TTC549 (cell line): Measurements from ENCODE around the gene SLC6A13.
"Not testable (repeated sequence)": the region's sequence is repeated elsewhere in the genome, so short reads cannot be mapped to it uniquely, and the experiment has no call there.

Experiments used
- FAIRE-seq: peaks from 2 replicates; lab custom pipeline; 2012; peaks lifted over from hg19 to GRCh38; lab: Jason Lieb, UNC

Gene SLC6A13

DNA sequence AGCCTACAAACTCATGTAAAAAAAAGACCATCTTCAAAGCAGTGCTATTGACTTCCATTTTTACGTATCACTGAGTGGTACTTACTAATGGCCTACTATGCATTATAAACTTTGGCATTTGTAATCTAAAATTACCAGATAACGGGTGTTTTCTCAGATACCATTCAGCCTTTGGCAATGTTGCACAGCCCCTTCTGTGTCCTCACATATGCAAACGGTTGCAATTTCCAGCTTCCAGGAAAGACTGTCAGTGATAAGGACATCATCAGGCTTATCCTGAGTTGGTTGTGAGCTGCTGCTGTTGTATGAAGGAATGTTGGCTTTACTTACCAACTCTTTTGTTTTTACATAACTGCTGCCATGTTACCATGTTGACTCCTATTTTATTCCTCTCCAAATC is 1.6 kb upstream of the SLC6A13 start:
- FAIRE-seq: no peak

DNA sequence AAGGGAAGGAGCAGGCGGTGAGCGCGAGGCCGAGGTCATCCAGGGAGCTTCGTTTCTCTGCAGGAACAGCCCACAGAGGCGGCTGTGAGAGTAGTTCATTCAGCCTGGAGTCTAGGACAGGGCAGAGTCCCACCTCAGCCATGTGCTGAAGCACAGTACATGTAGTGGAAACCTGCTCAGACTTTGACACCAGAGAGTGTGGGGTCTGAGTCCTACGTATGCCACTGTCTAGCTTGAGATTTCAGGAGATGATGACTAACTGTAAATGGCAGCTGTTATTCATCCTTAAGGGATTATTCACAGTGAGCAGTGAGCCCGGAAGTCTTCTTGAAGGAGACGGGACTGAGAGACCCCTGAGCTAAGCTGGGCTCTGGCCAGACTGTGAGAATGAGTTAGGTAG is 938 bp upstream of the SLC6A13 start:
- FAIRE-seq: no peak

DNA sequence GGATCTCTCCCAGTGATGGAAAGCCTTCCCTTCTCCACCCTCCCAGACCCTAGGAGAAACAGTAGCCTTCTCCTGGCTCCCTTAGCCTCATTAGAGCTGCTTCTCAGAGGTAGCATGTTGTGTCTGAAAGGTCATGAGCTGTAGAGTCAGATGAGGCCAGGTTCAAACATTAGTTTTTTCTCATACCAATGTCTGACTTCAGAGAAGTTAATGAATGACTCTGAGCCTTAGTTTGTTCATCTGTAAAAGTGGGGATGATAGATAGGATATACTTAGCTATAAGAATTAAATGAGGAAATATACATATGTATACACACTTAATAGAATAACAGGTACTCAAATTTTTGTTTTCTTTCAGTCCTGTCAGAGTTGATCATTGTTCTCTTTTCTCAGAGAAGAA is 523 bp downstream of the SLC6A13 start:
- FAIRE-seq: no peak

GRCh38 chr12:257521-258321 is 4.9 kb downstream of the SLC6A13 start:
- no peak for FAIRE-seq

- no peak for FAIRE-seq
These were observed 5.7 kb downstream of the SLC6A13 start for GRCh38 chr12:256958-257357.

- no peak for FAIRE-seq
These were observed 6.4 kb downstream of the SLC6A13 start for GRCh38 chr12:256225-256624.

- FAIRE-seq: no peak
These were observed 7.7 kb downstream of the SLC6A13 start for GRCh38 chr12:254912-255311.

DNA sequence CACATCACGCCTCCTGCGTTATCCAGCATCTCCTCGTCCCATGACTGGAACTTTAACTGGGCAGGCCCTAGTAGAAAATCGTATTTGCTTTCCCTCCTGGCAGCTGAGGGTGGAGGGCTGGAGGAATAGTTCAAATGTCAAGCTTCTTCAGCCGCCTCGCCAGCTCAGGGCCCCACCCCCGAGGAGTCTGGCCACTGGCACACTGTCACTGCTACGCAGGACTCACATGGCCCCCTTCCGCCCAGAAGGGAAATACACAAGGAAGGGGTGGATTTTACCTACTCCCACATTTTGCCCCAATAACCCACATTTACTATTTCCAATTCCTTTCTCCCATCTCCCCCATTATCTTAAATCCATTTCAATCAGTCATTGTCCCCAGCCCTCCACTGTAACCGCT is 8.6 kb downstream of the SLC6A13 start:
- FAIRE-seq: no peak

DNA sequence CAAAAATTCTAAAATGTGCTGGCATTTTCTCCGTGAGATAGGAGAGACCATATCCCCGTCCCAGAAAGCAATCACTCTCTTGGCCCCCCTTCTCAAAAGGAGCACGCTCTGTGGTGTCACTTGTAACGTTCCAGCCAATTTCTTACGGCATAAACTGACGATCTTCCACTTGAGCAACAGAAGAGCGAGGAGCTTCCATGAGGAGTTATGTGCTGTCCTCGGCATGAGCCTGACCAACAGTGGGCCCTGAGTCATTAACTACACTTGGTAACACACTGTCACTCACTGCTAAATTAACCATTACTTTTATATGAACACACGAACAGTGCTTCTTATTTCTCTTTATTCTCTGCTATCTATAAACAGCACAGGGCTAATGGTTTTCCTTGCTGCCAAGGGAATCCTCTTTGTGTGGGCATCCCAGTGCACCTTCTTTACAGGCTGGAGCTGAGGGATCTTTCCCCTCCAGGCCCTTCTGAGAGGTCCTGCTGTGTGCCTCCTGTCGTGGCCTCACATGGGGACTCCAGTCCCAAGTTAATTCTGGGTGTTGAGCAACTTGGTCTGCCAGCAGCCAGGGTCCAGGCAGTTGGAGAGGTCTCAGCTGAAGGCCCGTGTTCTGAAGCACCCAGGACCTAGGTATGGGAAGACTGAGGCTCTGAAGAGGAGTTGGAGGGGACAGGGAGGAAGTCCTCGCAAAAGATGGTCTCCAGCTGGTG is 9.4 kb downstream of the SLC6A13 start:
- no peak for FAIRE-seq

- no peak for FAIRE-seq
These were observed 10.0 kb downstream of the SLC6A13 start for GRCh38 chr12:252636-253035.

DNA sequence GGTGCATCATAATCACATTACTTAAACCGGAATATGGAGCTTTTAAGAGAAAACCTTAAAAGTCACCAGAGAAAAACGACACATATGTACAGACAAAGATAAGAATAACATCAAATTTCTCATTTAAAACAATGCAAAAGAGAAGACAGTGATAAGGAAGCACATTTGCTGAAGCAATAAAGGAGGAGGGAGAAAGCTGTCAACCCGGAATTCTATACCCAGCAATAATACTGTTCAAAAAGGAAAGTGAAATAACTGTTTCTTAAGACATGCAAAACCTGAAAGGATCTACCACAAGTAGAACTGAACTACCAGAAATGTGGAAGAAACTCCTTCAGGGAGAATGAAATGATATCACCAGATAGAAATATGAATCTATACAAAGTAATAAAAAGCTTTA is 15.4 kb downstream of the SLC6A13 start:
- FAIRE-seq: no peak

DNA sequence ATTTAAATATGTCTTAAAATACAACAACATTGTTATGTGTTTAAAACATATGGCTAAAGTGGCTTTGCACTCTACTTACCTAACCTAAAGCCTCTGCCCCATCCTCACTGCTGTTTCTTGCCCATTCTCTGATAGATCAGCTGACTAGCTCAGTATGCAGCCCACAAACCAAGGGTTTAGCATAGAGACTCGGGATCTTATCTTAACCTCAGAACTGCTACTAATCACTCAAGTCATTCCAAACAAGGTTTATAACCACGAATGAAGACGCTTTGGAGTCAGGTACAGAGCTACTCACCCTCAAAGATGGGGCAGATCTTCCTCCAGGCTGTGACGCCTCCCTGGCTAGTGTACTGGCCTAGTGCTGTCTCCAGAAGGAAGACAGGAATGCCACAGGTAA is 19.3 kb downstream of the SLC6A13 start:
- no peak for FAIRE-seq

- no peak for FAIRE-seq
These were observed 20.1 kb downstream of the SLC6A13 start for GRCh38 chr12:242496-242895.

- no peak for FAIRE-seq
These were observed 21.4 kb downstream of the SLC6A13 start for GRCh38 chr12:241266-241665.

DNA sequence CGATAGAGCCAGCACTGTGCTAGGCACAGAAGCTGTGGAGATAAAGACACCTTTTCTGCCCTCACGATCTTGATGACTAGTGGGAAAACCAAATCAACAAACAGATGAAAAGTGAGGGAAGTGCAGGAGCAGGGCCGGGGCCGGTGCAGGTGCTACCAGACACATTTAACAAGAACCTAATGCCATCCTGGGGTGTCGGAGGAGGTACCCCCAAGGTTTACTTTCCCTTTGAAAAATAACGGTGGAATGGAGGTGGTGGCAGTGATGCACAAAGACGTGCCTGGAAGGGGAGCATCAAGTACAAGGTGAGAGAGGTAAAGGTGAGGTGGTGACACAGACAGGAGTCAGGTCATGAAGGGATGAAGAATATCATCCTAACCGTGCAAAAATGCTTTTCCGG is 22.1 kb downstream of the SLC6A13 start:
- no peak for FAIRE-seq

DNA sequence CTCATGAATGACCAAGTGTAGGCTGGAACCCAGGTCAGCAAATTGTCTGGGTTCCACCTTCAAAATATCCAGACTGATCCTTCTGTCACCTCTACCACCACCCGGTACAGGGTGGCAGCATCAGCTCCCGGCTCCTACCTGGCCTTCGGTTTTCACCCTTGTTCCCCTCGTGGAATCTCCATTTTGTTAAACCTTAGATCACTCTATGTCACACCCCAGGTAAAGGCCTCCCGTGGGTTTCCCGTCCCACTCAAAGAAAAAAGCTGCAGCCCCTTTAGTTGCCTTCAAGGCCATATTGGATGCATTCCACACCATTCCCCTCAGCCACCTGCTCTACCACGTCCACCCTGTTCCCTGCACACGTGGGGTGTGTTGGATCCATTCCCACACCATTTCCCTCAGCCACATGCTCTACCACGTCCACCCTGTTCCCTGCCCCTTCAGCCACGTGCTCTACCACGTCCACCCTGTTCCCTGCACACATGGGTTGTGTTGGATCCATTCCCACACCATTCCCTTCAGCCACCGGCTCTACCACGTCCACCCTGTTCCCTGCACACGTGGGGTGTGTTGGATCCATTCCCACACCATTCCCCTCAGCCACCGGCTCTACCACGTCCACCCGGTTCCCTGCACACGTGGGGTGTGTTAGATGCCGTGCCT is 23.8 kb downstream of the SLC6A13 start:
- no peak for FAIRE-seq

DNA sequence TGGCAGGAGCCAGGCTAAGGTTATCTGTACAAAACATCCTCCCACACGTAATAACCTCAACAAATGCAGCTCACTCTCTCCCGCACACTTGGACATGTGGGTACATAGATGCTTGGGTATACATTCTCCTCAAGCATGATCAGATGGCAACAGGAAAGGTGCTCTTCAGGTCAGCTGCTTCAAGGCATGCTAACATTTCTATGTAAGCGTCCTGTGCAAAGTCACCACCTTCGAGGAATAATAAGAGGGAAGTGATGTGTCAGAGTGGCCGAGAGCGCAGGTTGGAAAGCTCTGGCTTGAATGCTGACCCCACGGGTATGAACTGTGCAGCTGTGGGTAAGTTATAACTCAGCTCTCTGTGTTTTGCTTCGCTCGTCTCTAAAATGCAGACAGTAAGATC is 24.5 kb downstream of the SLC6A13 start:
- no peak for FAIRE-seq

DNA sequence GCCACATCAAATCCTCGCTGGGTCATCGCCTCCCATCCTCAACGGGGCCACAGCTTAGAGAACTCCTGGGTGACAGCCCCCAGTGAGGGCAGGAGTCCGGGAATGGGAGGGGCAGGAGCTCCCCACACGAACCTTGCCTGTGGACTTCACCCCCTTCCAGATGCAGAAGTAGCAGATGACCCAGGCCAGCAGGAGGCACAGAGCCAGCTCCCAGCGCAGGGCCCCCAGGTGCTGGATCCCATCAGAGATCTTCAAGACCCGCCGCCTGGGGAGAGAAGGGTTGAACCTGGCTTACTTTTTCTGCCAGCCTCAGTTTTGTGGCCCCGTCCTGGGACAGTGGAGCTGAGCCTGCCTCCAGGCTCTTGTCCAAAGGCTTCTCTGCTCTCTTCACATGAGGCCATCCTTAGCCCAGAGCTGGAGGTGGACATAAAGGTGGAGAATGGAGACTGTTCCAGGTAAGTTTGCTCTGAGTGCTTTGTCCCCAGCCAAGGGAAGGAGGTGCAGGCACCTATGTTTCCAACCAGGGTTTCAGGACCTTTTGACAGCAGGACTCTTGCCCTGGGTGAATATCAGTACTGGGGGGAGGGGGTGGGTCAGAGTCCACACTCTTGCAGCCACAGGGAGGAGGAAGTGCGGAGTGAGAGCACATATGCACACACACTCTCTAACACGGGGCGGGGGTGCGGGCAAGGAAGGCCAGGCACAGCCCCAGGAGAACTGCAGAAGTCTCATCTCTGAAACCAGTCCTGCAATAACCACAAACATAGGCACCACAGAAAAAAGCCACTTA is 25.4 kb downstream of the SLC6A13 start:
- FAIRE-seq: no peak

DNA sequence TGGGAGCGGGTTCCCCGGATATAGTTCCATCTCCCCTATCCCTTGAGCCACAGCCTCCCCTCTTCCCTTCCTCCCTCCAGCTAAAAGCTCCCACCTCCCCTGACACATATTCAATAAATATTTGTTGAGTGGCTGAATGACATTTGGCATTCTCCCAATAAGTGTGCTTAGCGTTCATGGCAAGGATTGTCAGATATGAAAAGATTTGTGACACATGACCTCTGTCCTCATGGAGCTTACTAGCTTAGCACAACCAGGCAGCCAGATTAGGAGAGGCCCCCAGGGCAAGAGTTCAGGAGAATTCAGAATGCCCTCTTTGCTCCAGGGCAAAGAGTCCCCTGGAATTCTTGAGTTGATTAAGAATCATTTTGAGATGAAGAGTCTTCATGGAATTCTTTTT is 26.2 kb downstream of the SLC6A13 start:
- FAIRE-seq: no peak

- not testable (repeated sequence) for FAIRE-seq
These were observed 26.7 kb downstream of the SLC6A13 start for GRCh38 chr12:235967-236366.

DNA sequence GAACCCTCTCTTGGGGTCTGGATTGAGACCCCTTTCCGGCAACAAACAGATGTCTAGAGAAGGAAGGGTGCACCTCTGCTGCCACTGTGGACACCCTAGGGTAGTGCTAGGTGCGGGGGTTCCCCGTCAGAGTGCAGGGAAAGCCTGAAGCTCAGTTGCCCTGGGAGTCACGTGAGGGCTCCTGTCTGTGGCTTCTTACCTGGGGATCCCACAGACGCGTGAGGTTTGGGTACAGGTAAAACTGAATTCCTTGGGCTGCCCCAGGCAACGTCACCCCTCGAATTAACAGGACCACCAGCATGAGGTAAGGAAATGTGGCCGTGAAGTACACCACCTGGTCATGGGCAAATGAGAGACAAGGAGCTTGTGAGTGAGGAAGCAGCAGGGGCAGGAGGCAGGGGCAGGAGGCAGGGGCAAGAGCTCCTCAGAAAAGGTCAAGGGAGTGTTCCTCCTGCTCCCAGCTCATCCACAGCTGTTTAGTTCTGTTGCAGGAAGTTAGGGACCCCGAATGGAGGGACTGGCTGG is 27.7 kb downstream of the SLC6A13 start:
- no peak for FAIRE-seq

DNA sequence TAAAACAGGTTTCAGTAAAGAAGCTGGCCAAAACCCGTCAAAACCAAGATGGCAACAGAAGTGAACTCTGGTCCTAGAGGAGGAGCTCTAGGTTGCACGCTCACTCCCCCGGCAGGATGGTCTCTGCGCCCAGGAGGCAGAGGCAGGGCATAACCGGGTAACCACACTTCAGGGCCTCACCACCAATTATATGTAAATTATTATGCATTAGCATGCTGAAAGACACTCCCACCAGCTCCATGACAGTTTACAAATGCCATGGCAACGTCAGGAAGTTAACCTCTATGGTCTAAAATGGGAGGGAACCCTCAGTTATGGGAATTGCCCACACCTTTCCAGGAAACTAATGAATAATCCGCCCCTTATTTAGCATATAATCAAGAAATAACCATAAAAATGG is 28.6 kb downstream of the SLC6A13 start:
- FAIRE-seq: no peak
